ENCODE measurements around the gene EWSR1.
"Not testable (repeated sequence)": the region's sequence is repeated elsewhere in the genome, so short reads cannot be mapped to it uniquely, and the experiment has no call there.

The EWSR1 gene

DNA sequence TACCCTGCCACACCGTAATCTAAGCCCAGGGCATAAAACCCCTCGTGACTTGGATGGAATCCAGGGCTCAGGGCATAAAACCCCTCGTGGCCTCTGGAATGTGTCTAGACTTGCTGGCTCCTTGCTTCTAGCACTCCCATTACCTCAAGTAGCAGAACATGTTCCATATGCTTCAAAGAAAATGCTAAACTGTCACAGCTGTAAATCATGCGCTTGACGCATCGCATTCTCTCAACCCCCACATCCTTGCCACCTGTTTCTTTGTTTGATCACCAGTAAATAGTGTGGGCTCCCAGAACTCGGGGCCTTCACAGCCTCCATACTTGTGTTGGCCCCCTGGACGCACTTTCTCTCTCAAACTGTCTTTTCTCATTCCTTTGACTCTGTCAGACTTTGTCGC is 27.6 kb upstream of the EWSR1 start:
- H3K9ac ChIP-seq (ENCODE audit: low read depth, low read length); H3K9me3 ChIP-seq (ENCODE audit: control insufficient read depth, insufficient read depth, low read length); H3K4me1 ChIP-seq (ENCODE audit: insufficient read depth, low read length); H3K36me3 ChIP-seq (ENCODE audit: insufficient read depth, low read length): not testable (repeated sequence)

DNA sequence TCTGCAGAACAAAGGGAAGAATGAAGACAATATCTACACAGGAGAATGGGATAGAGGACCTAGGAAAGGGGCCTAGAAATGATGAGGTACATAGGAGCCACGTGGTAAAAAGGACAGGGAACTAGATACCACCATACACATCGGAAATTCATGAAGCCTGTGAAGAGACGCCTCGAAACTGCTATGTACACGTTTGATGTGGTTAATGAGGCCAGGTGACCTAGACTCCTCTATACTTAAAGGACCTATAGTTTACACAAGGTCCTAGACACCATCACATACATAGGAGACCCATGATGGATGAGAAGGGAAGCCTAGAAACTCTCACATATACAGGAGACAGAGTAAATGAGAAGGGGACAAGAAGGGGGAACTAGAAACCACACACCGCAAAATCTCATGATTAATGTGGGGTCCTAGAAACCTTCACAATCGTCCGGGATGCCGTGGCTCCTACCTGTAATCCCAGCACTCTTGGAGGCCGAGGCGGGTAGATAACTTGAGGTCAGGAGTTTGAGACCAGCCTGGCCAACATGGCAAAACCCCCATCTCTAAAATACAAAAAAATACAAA is 24.1 kb upstream of the EWSR1 start:
- no peaks in the 10 kb centered on the region for H3K4me1 ChIP-seq (ENCODE audit: insufficient read depth, low read length)
- H3K9ac ChIP-seq (ENCODE audit: low read depth, low read length), result no peak overlapping the region
- H3K36me3 ChIP-seq (ENCODE audit: insufficient read depth, low read length), result no peaks in the 10 kb centered on the region
- H3K9me3 ChIP-seq (ENCODE audit: control insufficient read depth, insufficient read depth, low read length), result peaks cover 3% of the 10 kb centered on the region

DNA sequence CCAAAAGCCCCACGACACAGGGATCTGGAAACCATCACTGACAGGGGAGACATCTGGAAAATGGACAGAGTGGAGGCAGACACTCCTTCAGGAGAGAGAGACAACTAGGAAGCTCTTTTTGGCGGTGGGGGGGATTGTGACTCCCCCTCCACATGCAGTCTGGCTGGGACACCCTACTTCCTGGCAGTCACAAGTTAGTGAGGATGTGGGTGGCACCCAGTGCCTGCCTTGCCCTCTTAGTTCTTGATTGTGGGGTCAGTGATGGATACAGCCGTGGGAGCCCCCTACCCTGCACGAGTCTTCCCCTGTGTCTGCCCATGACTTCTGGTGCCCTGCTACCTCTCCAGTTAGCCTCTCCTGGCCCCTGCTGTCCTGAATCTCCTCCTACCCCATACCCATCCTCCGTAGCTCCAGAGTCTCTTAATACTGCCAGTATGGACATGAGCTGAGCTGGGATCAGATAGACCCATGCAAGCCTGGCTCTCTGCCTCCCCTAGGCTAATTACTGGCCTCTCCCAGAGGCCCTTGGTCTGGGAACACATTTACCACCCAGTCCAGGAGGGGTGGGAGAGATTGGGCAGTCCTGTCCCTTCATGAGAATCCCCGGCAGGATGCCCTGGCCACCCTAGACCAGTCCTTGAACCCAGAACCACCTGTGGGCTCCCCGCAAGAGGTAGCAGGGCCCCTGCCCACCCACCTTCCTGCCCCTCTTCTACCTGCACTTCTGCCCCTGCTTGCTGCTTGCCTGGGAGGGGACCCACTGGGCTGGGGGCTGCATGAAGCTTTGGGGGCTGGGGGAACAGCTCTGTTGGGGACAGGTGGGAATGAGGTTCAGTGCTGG is 23.1 kb upstream of the EWSR1 start:
- no peaks in the 10 kb centered on the region for H3K4me1 ChIP-seq (ENCODE audit: insufficient read depth, low read length)
- H3K9me3 ChIP-seq (ENCODE audit: control insufficient read depth, insufficient read depth, low read length), result peaks cover 3% of the 10 kb centered on the region
- no peaks in the 10 kb centered on the region for H3K36me3 ChIP-seq (ENCODE audit: insufficient read depth, low read length)
- H3K9ac ChIP-seq (ENCODE audit: low read depth, low read length), result no peak overlapping the region

DNA sequence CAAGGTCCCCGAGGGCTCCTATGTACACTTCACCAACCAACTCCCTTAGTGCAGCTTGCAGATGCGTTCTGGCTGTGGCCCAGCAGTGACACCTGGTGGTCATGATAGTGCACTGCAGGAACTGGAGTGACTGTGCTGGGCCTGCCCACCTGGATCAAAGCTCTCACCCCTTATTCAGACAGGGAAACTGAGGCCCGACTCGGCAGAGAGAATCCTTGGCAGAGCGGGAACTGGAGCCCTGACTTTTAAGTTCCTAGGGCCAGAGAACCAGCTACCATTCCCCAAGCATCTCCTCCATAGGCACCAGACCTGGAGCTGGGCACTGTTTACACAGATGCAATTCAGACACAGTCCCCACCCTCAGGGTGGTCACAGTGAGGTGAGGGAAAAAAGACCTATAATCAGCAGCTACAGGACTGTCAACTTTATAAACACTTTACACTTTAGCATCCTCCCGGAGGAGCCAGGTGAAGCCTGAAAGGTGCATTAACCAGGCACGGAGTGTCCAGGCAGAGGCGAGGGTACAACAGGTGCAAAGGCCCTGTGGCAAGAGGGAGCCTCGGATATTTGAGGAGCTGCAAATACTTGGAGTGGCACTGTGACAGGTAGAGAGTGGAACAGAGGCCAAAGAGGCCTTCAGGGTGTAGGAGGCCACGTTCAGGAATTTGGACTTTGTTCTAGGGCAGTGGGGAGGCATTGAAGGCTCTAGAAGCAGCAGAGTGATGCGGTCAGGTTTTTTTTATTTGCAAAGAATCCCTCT is 22.3 kb upstream of the EWSR1 start:
- H3K36me3 ChIP-seq (ENCODE audit: insufficient read depth, low read length), result no peaks in the 10 kb centered on the region
- H3K9ac ChIP-seq (ENCODE audit: low read depth, low read length), result no peak overlapping the region
- H3K4me1 ChIP-seq (ENCODE audit: insufficient read depth, low read length), result no peaks in the 10 kb centered on the region
- H3K9me3 ChIP-seq (ENCODE audit: control insufficient read depth, insufficient read depth, low read length), result peaks cover 2% of the 10 kb centered on the region

DNA sequence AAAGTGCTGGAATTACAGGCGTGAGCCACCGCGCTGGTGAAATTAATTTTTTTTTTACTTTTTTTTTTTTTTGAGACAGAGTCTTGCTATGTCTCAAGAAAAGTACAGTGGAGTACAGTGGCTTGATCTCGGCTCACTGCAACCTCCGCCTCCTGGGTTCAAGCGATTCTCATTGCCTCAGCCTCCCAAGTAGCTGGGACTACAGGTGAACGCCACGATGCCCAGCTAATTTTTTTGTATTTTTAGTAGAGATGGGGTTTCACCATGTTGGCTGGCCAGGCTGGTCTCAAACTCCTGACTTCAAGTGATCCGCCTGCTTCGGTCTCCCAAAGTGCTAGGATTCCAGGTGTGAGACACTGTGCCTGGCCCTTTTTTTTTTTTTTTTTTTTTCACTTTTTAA is 20.2 kb upstream of the EWSR1 start:
- H3K9me3 ChIP-seq (ENCODE audit: control insufficient read depth, insufficient read depth, low read length); H3K36me3 ChIP-seq (ENCODE audit: insufficient read depth, low read length); H3K4me1 ChIP-seq (ENCODE audit: insufficient read depth, low read length); H3K9ac ChIP-seq (ENCODE audit: low read depth, low read length): not testable (repeated sequence)

DNA sequence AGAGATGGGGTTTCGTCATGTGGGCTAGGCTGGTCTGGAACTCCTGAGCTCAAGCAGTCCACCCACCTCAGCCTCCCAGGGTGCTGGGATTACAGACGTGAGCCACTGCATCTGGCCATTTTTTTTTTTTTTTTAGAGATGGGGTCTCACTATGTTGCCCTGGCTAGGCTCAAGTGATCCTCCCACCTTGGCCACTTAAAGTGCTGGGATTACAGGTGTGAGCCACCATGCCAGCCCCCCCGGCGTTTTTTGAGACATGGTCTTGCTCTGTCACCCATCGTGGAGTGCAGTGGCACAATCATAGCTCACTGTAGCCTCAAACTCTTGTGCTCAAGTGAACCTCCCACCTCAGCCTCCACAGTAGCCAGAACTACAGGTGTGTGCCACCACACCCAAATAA is 16.8 kb upstream of the EWSR1 start:
- no peaks in the 10 kb centered on the region for H3K36me3 ChIP-seq (ENCODE audit: insufficient read depth, low read length)
- no peak overlapping the region for H3K9ac ChIP-seq (ENCODE audit: low read depth, low read length)
- H3K4me1 ChIP-seq (ENCODE audit: insufficient read depth, low read length), result no peaks in the 10 kb centered on the region; the same call in 1 of the 2 replicates
- H3K9me3 ChIP-seq (ENCODE audit: control insufficient read depth, insufficient read depth, low read length), result no peaks in the 10 kb centered on the region

DNA sequence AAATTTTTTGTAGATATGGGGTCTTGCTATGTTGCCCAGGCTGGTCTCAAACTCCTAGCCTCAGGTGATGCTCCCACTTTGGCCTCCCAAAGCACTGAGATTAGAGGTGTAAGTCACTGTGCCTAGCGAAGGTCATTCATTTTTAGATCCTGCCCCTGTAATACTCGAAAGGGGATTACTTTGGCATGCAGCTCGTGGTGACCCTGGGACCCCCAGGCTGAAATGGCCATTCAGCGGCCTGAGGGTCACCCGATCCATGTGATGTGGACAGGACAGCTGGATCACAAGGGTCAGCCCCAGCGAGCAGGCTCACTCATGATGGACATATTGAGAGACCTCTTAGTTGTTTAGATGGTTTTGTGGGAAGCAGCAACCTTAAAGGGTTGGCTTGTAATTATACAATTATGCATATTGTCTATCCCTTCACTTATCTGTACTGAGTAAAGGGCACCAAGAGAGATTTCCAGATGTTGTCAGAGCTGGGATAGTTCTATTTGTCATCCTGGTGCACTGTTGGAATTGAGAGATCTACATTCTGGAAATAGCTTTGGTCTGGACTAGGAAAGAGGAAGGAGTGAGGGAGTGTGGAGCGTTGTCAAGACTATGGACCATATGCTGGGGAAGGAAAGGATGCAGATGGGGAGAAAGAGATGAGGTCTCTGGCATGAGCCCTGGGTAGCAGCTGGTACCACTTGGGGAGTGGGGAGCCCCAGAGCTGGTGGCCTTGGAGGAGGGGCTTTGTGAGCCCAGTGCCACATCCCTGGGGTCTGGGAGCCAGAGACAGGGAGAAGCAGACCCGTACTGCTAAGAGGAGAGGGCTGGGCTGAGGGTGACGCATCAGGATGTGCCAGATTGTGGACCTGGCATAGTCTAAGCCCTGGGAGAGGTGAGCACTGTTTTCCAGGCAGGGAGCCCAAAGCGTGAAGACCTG is 15.8 kb upstream of the EWSR1 start:
- Histone ChIP-seq H3K9me3 (ENCODE audit: control insufficient read depth, insufficient read depth, low read length) (no peaks in the 10 kb centered on the region), H3K9ac (ENCODE audit: low read depth, low read length) (no peak overlapping the region), H3K36me3 (ENCODE audit: insufficient read depth, low read length) (no peaks in the 10 kb centered on the region), H3K4me1 (ENCODE audit: insufficient read depth, low read length) (no peaks in the 10 kb centered on the region; the same call in 1 of the 2 replicates)

DNA sequence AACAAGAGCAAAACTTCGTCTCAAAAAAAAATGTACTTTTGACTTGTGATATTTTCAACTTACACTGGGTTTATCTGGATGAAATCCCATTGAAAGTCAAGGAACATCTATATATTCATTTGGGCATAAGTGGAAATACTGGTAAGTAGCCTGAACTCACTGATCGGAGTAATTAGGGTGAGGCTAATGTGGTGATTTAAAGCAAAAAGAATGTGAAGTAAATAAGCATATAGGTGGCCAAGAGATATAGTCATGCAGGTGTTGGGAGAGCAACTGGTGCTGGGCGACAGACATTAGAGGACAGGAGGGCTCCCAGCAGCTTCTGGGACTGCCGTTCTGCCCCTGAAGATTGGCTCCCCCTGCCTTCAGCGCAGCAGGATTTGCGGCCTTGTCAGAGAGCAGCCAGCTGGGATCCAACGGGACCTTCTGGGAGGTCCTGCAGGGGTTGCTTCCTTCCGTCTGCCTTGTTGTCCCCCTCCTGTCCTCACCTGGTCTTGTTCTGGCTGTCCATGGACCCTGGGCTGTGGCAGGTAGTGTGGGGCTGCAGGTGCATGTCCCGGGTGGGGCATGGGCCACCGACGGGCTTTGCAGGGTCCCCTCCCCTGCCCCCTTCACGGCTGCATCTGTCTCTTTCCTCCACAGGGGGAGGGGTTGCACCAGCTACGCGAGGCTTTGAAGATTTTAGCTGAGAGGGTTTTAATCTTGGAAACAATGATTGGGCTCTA is 14.3 kb upstream of the EWSR1 start:
- Histone ChIP-seq H3K36me3 (ENCODE audit: insufficient read depth, low read length) (no peaks in the 10 kb centered on the region), H3K9me3 (ENCODE audit: control insufficient read depth, insufficient read depth, low read length) (no peaks in the 10 kb centered on the region), H3K4me1 (ENCODE audit: insufficient read depth, low read length) (no peaks in the 10 kb centered on the region; the same call in 1 of the 2 replicates), H3K9ac (ENCODE audit: low read depth, low read length) (no peak overlapping the region)

DNA sequence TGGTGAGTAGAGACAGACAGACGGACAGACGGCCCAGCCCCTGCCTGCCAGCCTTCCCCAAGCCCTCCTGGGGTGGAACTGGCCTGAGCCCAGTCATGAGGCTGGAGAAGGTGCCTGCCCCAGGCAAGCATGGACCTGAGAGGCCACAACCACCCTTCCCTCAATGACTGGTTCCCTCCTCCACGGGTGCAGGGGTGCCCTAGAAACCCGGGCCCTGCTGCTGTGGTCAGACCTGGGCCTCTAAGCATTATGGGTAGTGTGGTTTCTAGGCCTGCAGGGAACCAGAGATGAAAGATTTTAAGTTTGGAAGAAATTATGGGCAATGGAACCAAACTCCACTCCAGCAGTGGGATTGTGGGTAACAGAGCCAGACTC is 13.8 kb upstream of the EWSR1 start:
- no peaks in the 10 kb centered on the region for H3K36me3 ChIP-seq (ENCODE audit: insufficient read depth, low read length)
- no peak overlapping the region for H3K9ac ChIP-seq (ENCODE audit: low read depth, low read length)
- no peaks in the 10 kb centered on the region; the same call in 1 of the 2 replicates for H3K4me1 ChIP-seq (ENCODE audit: insufficient read depth, low read length)
- no peaks in the 10 kb centered on the region for H3K9me3 ChIP-seq (ENCODE audit: control insufficient read depth, insufficient read depth, low read length)

DNA sequence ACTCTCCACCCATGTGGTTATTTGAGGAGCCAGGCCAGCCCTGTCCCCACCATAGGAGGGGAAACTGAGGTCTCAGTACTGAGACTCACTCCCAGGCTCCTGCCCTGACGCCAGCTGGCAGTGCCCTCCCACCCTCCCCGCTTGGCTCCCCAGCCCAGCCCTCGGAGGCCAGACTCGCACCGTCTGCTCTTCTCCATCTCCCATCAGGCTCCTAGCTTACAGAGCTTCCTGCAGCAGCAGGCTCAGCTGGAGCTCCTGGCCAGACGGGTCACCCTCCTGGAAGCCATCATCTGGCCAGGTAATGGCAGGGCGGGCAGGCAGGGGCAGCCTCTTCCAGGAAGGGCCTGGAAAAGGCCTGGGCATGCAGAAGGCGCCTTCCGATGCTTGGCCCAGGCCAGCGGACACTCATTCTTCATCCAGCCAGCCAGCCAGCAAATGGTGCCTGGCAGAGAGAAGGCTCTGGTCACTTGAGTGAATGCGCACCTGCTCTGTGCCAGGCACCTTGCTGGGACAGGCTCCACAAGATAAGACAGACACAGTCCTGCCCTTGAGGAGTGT is 12.9 kb upstream of the EWSR1 start:
- H3K36me3 ChIP-seq (ENCODE audit: insufficient read depth, low read length), result no peaks in the 10 kb centered on the region
- H3K4me1 ChIP-seq (ENCODE audit: insufficient read depth, low read length), result no peaks in the 10 kb centered on the region; the same call in 1 of the 2 replicates
- H3K9me3 ChIP-seq (ENCODE audit: control insufficient read depth, insufficient read depth, low read length), result no peaks in the 10 kb centered on the region
- H3K9ac ChIP-seq (ENCODE audit: low read depth, low read length), result no peak overlapping the region

DNA sequence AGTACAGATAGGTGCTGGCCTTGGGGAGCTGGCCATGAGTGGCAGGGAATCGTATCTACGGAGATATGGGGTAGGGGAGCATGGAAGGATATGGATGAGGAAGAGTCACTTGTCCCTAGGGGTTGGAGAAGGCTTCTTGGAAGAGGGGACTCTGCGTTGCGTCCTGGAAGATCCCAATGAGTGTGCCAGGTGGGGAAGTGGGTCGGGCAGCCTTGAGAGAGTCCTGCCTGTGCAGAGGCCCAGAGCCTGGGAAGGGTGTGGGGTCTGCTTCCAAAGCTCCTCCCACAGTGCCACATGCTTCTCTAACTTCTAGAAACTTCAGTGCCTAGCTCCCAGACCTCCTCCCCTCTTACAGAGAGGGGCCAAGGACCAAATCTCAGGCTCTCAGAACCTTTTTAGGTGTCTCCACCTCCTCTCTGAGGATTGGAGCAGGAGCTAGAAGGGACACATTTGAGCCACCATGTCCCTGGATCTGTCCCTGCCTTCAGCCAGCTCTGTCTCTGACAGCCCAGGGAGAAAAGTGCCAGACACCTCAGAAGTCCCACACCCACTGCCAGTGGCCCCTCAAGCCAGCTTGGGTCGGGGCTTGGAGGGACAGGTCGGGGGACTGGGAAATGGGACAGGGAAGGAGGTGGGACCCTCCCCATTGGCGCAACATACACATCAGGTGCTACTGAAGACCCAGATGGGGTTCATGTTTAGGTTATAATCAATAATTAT is 11.3 kb upstream of the EWSR1 start:
- Histone ChIP-seq H3K4me1 (ENCODE audit: insufficient read depth, low read length) (no peaks in the 10 kb centered on the region; the same call in 1 of the 2 replicates), H3K9ac (ENCODE audit: low read depth, low read length) (no peak overlapping the region), H3K36me3 (ENCODE audit: insufficient read depth, low read length) (0 out of 2 replicates have a peak, but pooled peaks cover 5% of the 10 kb centered on the region), H3K9me3 (ENCODE audit: control insufficient read depth, insufficient read depth, low read length) (no peaks in the 10 kb centered on the region)

DNA sequence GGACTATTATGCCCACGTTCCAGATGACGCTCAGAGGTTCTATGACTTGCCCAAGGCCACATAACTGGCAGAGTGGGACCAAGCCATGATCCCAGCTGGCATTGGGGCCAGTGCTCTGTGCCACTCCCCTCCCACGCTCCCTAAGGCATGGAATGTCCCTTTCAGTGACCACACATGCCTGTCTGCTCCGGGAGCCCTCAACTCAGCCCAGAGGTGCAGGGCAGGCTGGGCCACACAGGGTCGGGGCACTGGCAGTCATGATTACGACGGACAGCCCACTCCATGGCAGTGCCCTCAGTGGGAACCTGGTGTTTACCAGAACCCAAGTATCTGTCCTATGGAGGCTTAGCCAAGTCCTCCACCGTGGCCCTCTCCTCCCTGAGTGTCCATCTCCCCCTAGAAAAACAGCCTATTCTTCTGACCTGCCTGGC is 10.3 kb upstream of the EWSR1 start:
- H3K36me3 ChIP-seq (ENCODE audit: insufficient read depth, low read length), result 0 out of 2 replicates have a peak, but pooled peaks cover 5% of the 10 kb centered on the region
- H3K9me3 ChIP-seq (ENCODE audit: control insufficient read depth, insufficient read depth, low read length), result no peaks in the 10 kb centered on the region
- no peaks in the 10 kb centered on the region; the same call in 1 of the 2 replicates for H3K4me1 ChIP-seq (ENCODE audit: insufficient read depth, low read length)
- no peak overlapping the region for H3K9ac ChIP-seq (ENCODE audit: low read depth, low read length)
